HCT116 (cell line): ENCODE data around the gene CALD1. TPM values are rescaled to one million over a fixed set of nuclear protein-coding genes. Genes with fewer than 3 reads are reported as not detected.

Experiments
- ATAC-seq: fragments of 200-7000 bp; cut with Tn5 transposase; 2 replicates; pipeline ENCODE4 v1.9.1; 2020; ENCODE audit warnings: mild to moderate bottlenecking, moderate library complexity
- BruUV-seq: library from RNA; stranded (reverse); fragments of 400-500 nt; replicated peaks from 2 replicates; lab custom pipeline; 2021; lab: Mats Ljungman, UMichigan
- CTCF ChIA-PET: fragments of 300-600 bp; sonication (Branson Sonifier 250); formaldehyde crosslinking; loops from one replicate; lab custom pipeline; 2021; ENCODE audit warnings: antibody characterized with exemption; lab: Charles Lee
- POLR2A ChIA-PET: fragments of 300-600, 350-600 bp; sonication (Branson Sonifier 250); formaldehyde crosslinking; loops from one replicate; lab custom pipeline; 2021; ENCODE audit warnings: antibody characterized with exemption; lab: Charles Lee
- RAD21 ChIA-PET, 2 experiments: fragments of 300-600 bp; sonication (Branson Sonifier 250); formaldehyde crosslinking; loops; one replicate each; lab custom pipeline; 2023; ENCODE audit warnings: low total read pairs in 2 of 2; ENCODE audit not compliant: uncharacterized antibody in 2 of 2, unreplicated experiment in 2 of 2, low non-redundant PET in 1 of 2; lab: Charles Lee
- DNase-seq: peaks from one replicate; pipeline ENCODE4 v3.0.0-alpha.2; 2010; ENCODE audit warnings: low read depth, low spot score
- H2AFZ ChIP-seq: fragments of 200-600 bp; shearing (Covaris generic), sonication (generic); 2 replicates; pipeline ENCODE4 v1.6.1; 2017; ENCODE audit warnings: low read depth, mixed run types, mixed read lengths, antibody characterized with exemption, low read length; ENCODE audit not compliant: poor library complexity, severe bottlenecking
- H3K27ac ChIP-seq: 2 replicates; pipeline ENCODE4 v1.5.1; 2012; ENCODE audit warnings: low read depth, low read length
- H3K27me3 ChIP-seq: fragments of 200-600 bp; sonication (generic); 2 replicates; pipeline ENCODE4 v1.6.1; 2016; ENCODE audit warnings: mixed run types, low read length, mixed read lengths; ENCODE audit not compliant: insufficient read depth
- H3K36me3 ChIP-seq, 2 experiments: fragments of 200-500 bp in 1 of 2; fragments of 200-600 bp in 1 of 2; sonication (Bioruptor generic) in 1 of 2; sonication (generic) in 1 of 2; 2 replicates each; pipeline versions ENCODE4 v1.5.1 to v1.6.1; 2014 to 2016; ENCODE audit warnings: low read length in 2 of 2, inconsistent platforms in 1 of 2, mixed read lengths in 1 of 2, mixed run types in 1 of 2; ENCODE audit not compliant: insufficient read depth in 2 of 2, control insufficient read depth in 1 of 2
- H3K4me1 ChIP-seq, 2 experiments: fragments of 200-600 bp in 1 of 2; sonication (generic) in 1 of 2; 2 replicates each; pipeline versions ENCODE4 v1.5.1 to v1.6.1; 2012 to 2017; ENCODE audit warnings: low read length in 2 of 2, inconsistent platforms in 1 of 2, mild to moderate bottlenecking in 1 of 2, mixed read lengths in 1 of 2, mixed run types in 1 of 2, moderate library complexity in 1 of 2; ENCODE audit not compliant: insufficient read depth in 2 of 2, control insufficient read depth in 1 of 2
- H3K4me2 ChIP-seq: fragments of 200-600 bp; sonication (generic); 2 replicates; pipeline ENCODE4 v1.6.1; 2017; ENCODE audit warnings: mixed run types, low read length, mixed read lengths
- H3K4me3 ChIP-seq, 2 experiments: fragments of 200-600 bp in 1 of 2; sonication (generic) in 1 of 2; replicated peaks in 1 of 2; 2 replicates each; pipeline ENCODE4 v1.5.1; 2011 to 2016; ENCODE audit warnings: low read length in 2 of 2, control low read depth in 1 of 2, low read depth in 1 of 2, mild to moderate bottlenecking in 1 of 2, mixed read lengths in 1 of 2, mixed run types in 1 of 2
- H3K79me2 ChIP-seq: fragments of 200-600 bp; sonication (generic); 2 replicates; pipeline ENCODE4 v1.6.1; 2017; ENCODE audit warnings: mild to moderate bottlenecking, mixed run types, low read length, moderate library complexity, mixed read lengths; ENCODE audit not compliant: insufficient read depth
- H3K9ac ChIP-seq: fragments of 200-600 bp; sonication (generic); 2 replicates; pipeline ENCODE4 v1.6.1; 2016; ENCODE audit warnings: low read length, mixed read lengths
- H3K9me2 ChIP-seq: fragments of 200-600 bp; sonication (generic), shearing (Covaris generic); 2 replicates; pipeline ENCODE4 v1.6.1; 2017; ENCODE audit warnings: mixed run types, mild to moderate bottlenecking, moderate library complexity; ENCODE audit not compliant: insufficient read depth
- H3K9me3 ChIP-seq, 2 experiments: fragments of 200-500 bp in 1 of 2; fragments of 200-600 bp in 1 of 2; sonication (Bioruptor generic) in 1 of 2; sonication (generic) in 1 of 2; 2 replicates each; pipeline ENCODE4 v1.6.1; 2014 to 2017; ENCODE audit warnings: low read length in 2 of 2, mixed read lengths in 2 of 2, inconsistent platforms in 1 of 2, low read depth in 1 of 2, mild to moderate bottlenecking in 1 of 2, mixed run types in 1 of 2, moderate library complexity in 1 of 2; ENCODE audit not compliant: control insufficient read depth in 1 of 2, insufficient read depth in 1 of 2
- H4K20me1 ChIP-seq: fragments of 200-600 bp; sonication (generic), shearing (Covaris generic); 2 replicates; pipeline ENCODE4 v1.6.1; 2017; ENCODE audit warnings: mixed run types, mild to moderate bottlenecking, moderate library complexity; ENCODE audit not compliant: insufficient read depth
- CTCF ChIP-seq, 3 experiments: fragments of 200-600 bp in 1 of 3; sonication (generic) in 1 of 3; IDR thresholded peaks in 2 of 3; conservative IDR thresholded peaks in 1 of 3; 2 replicates each; pipeline ENCODE4 v1.5.1; 2012 to 2017; ENCODE audit warnings: low read depth in 2 of 3, low read length in 2 of 3, antibody characterized with exemption in 1 of 3, borderline replicate concordance in 1 of 3, control low read depth in 1 of 3, mild to moderate bottlenecking in 1 of 3, mixed read lengths in 1 of 3, mixed run types in 1 of 3, moderate library complexity in 1 of 3; ENCODE audit not compliant: insufficient read depth in 1 of 3
- EZH2phosphoT487 ChIP-seq: fragments of 200-600 bp; IDR thresholded peaks from 2 replicates; pipeline ENCODE4 v1.6.1; 2018; ENCODE audit warnings: antibody characterized with exemption, borderline replicate concordance
- FOSL1 ChIP-seq: IDR thresholded peaks from 2 replicates; pipeline ENCODE4 v1.6.1; 2012; ENCODE audit warnings: low read depth
- JUND ChIP-seq: IDR thresholded peaks from 2 replicates; pipeline ENCODE4 v1.6.1; 2012
- POLR2A ChIP-seq: IDR thresholded peaks from 2 replicates; pipeline ENCODE4 v1.7.0; 2011; ENCODE audit warnings: borderline replicate concordance; ENCODE audit not compliant: insufficient read depth, insufficient read length; ENCODE audit errors: extremely low read depth
- RAD21 ChIP-seq: IDR thresholded peaks from 2 replicates; pipeline ENCODE4 v1.6.1; 2012; ENCODE audit warnings: low read depth, mild to moderate bottlenecking
- REST ChIP-seq: IDR thresholded peaks from 2 replicates; pipeline ENCODE4 v1.6.1; 2012; ENCODE audit warnings: low read depth
- SIN3A ChIP-seq: IDR thresholded peaks from 2 replicates; pipeline ENCODE4 v1.6.1; 2012; ENCODE audit warnings: low read depth
- SRF ChIP-seq: IDR thresholded peaks from 2 replicates; pipeline ENCODE4 v1.6.1; 2012; ENCODE audit warnings: low read depth
- YY1 ChIP-seq: IDR thresholded peaks from 2 replicates; pipeline ENCODE4 v1.6.1; 2011; ENCODE audit warnings: low read length, low read depth, moderate library complexity, mild to moderate bottlenecking; ENCODE audit not compliant: insufficient replicate concordance; ENCODE audit errors: extremely low read depth
- ZBTB33 ChIP-seq: IDR thresholded peaks from 2 replicates; pipeline ENCODE4 v1.6.1; 2011; ENCODE audit warnings: mild to moderate bottlenecking, low read length, moderate library complexity; ENCODE audit not compliant: insufficient replicate concordance; ENCODE audit errors: extremely low read depth
- ZNF274 ChIP-seq: fragments of 200-500 bp; sonication (Bioruptor generic); IDR thresholded peaks from 2 replicates; pipeline ENCODE4 v1.6.1; 2014; ENCODE audit warnings: mild to moderate bottlenecking, low read depth, low read length, inconsistent platforms
- intact Hi-C: fragments of 100-400 bp; cut with micrococcal nuclease; formaldehyde crosslinking; loops from 2 replicates; pipeline ENCODE4 v1.10.0; 2022
- total RNA-seq: library from RNA; stranded (reverse); gene quantifications from one replicate; pipeline ENCODE4 v1.2.1, GENCODE V29; 2021; ENCODE audit not compliant: unreplicated experiment
- TF ChIP-seq, protein P1 (sequence below): IDR thresholded peaks from 2 replicates; pipeline ENCODE4 v1.6.1; 2012

CALD1 gene
- total RNA-seq, 1 experiment from 2014 or later = 66.8 TPM

- RAD21 ChIA-PET = no interaction called here
- H3K36me3 ChIP-seq = no peaks in the 10 kb centered on the region
- no peak overlapping the region for H3K9ac ChIP-seq
- H3K27ac ChIP-seq = no peak overlapping the region
- intact Hi-C loops = no loop called here
- no peaks in the 10 kb centered on the region for H4K20me1 ChIP-seq
- no peak overlapping the region for H2AFZ ChIP-seq
- H3K27me3 ChIP-seq = no peaks in the 10 kb centered on the region
- no peak for TF ChIP-seq POLR2A
- no peak for TF ChIP-seq REST
- TF ChIP-seq FOSL1 = no peak
- TF ChIP-seq ZNF274 = no peak
- TF ChIP-seq EZH2phosphoT487 = no peak
- no peaks in the 10 kb centered on the region for H3K9me3 ChIP-seq
- POLR2A ChIA-PET = no interaction called here
- no peaks in the 10 kb centered on the region for H3K4me1 ChIP-seq
- CTCF ChIA-PET = no interaction called here
- DNase-seq = no peak
- no peak for ATAC-seq
- no peak overlapping the region for H3K4me2 ChIP-seq
- H3K79me2 ChIP-seq = no peaks in the 10 kb centered on the region
- no peaks in the 10 kb centered on the region for H3K9me2 ChIP-seq
- BruUV-seq = no TSS peak
- no peak overlapping the region for H3K4me3 ChIP-seq
These were observed 56.0 kb downstream of the CALD1 start for GRCh38 chr7:134835463-134835823.

- ATAC-seq = no peak
- no peaks in the 10 kb centered on the region for H4K20me1 ChIP-seq
- no peak overlapping the region for H3K4me2 ChIP-seq
- intact Hi-C loops = no loop called here
- RAD21 ChIA-PET = no interaction called here
- BruUV-seq = no TSS peak
- no peaks in the 10 kb centered on the region for H3K27me3 ChIP-seq
- H3K4me1 ChIP-seq = no peaks in the 10 kb centered on the region
- no peak overlapping the region for H3K27ac ChIP-seq
- POLR2A ChIA-PET = no interaction called here
- no peaks in the 10 kb centered on the region for H3K36me3 ChIP-seq
- no peak for DNase-seq
- H3K9me2 ChIP-seq = no peaks in the 10 kb centered on the region
- CTCF ChIA-PET = no interaction called here
- H2AFZ ChIP-seq = no peak overlapping the region
- H3K4me3 ChIP-seq = no peak overlapping the region
- H3K9me3 ChIP-seq = no peaks in the 10 kb centered on the region
- H3K9ac ChIP-seq = no peak overlapping the region
- H3K79me2 ChIP-seq = no peaks in the 10 kb centered on the region
- TF ChIP-seq POLR2A = no peak
- no peak for TF ChIP-seq ZBTB33
- no peak for TF ChIP-seq SIN3A
- TF ChIP-seq, protein P1, sequence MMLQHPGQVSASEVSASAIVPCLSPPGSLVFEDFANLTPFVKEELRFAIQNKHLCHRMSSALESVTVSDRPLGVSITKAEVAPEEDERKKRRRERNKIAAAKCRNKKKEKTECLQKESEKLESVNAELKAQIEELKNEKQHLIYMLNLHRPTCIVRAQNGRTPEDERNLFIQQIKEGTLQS = no peak
- TF ChIP-seq JUND = no peak
- TF ChIP-seq RAD21 = no peak
- no peak for TF ChIP-seq CTCF (IDR thresholded peaks at IDR 0.05 in 2 of 3, conservative IDR thresholded peaks at IDR 0.05 in 1 of 3; ENCODE audit: borderline replicate concordance in 1 of 3, insufficient read depth in 1 of 3, low read depth in 2 of 3, low read length in 2 of 3)
- no peak for TF ChIP-seq FOSL1
- no peak for TF ChIP-seq SRF
- no peak for TF ChIP-seq YY1
These were observed 57.0 kb downstream of the CALD1 start for GRCh38 chr7:134836447-134836846.
